ENCODE measurements around the gene LRRC7. TPM values are rescaled to one million over a fixed set of nuclear protein-coding genes. Genes with fewer than 3 reads are reported as not detected.

Gene LRRC7
- total RNA-seq, 3 donors from 2014 or later (not counting 1 experiment from before 2014, with no cell fraction given): not detected

- H3K27ac ChIP-seq (ENCODE audit: low read length): no peak overlapping the region
- intact Hi-C loops (cut with micrococcal nuclease): no loop called here
- H3K27me3 Mint-ChIP-seq (ENCODE audit: low read depth in 2 of 2): peaks cover 22 to 27% of the 10 kb centered on the region in 2 donors
- H3K36me3 Mint-ChIP-seq: peaks cover 9% of the 10 kb centered on the region
- TF ChIP-seq CTCF (IDR thresholded peaks at IDR 0.05): no peak
- no peak for ATAC-seq
- DNase-seq: no peak
- no peak overlapping the region for H3K4me3 ChIP-seq (ENCODE audit: low read length)
- peaks cover 6 to 12% of the 10 kb centered on the region in 2 donors for H3K9me3 Mint-ChIP-seq
- no peak overlapping the region for H3K27ac Mint-ChIP-seq
- no peaks in the 10 kb centered on the region for H3K4me1 Mint-ChIP-seq
- WGBS (ENCODE audit: insufficient coverage): 3% methylated on average over 12 of the region's 12 CpGs
- no peaks in the 10 kb centered on the region for H3K4me1 ChIP-seq (ENCODE audit: control insufficient read depth, insufficient read depth, low read length)
- H3K27me3 ChIP-seq (ENCODE audit: control insufficient read depth, insufficient read depth, low read length): peaks cover 11% of the 10 kb centered on the region
- no peaks in the 10 kb centered on the region for H3K36me3 ChIP-seq (ENCODE audit: control insufficient read depth, insufficient read depth, low read length)
- peaks cover 7% of the 10 kb centered on the region for H3K9me3 ChIP-seq (ENCODE audit: control insufficient read depth, insufficient read depth, low read length)
- no peak overlapping the region for H3K4me3 Mint-ChIP-seq
These were observed 1.4 kb downstream of the LRRC7 start for GRCh38 chr1:69569175-69569541.

- intact Hi-C loops (cut with micrococcal nuclease): no loop called here
These were observed 2.0 kb downstream of the LRRC7 start for GRCh38 chr1:69569576-69570328.

GRCh38 chr1:69570356-69570755 lies 2.6 kb downstream of the LRRC7 start:
- Mint-ChIP-seq H3K27me3 (ENCODE audit: low read depth in 2 of 2) (peaks cover 22 to 27% of the 10 kb centered on the region in 2 donors), H3K27ac (no peak overlapping the region), H3K9me3 (peaks cover 6 to 12% of the 10 kb centered on the region in 2 donors), H3K4me1 (no peaks in the 10 kb centered on the region), H3K36me3 (peaks cover 9% of the 10 kb centered on the region), H3K4me3 (no peak overlapping the region)
- WGBS (ENCODE audit: insufficient coverage): 54% methylated on average over 10 of the region's 10 CpGs
- intact Hi-C loops (cut with micrococcal nuclease): no loop called here
- DNase-seq (no peak), ATAC-seq (no peak)
- TF ChIP-seq CTCF (IDR thresholded peaks at IDR 0.05): no peak
- H3K4me3 ChIP-seq (ENCODE audit: low read length): no peak overlapping the region
- H3K27ac ChIP-seq (ENCODE audit: low read length): no peak overlapping the region
- H3K4me1 ChIP-seq (ENCODE audit: control insufficient read depth, insufficient read depth, low read length): no peaks in the 10 kb centered on the region
- H3K36me3 ChIP-seq (ENCODE audit: control insufficient read depth, insufficient read depth, low read length): no peaks in the 10 kb centered on the region
- H3K27me3 ChIP-seq (ENCODE audit: control insufficient read depth, insufficient read depth, low read length): peaks cover 11% of the 10 kb centered on the region
- H3K9me3 ChIP-seq (ENCODE audit: control insufficient read depth, insufficient read depth, low read length): peaks cover 7% of the 10 kb centered on the region

More at GRCh38 chr1:69569576-69570328, 2.0 kb downstream of the LRRC7 start:
- Mint-ChIP-seq H3K27ac (no peak overlapping the region), H3K36me3 (peaks cover 9% of the 10 kb centered on the region), H3K9me3 (peaks cover 6 to 12% of the 10 kb centered on the region in 2 donors), H3K4me3 (no peak overlapping the region), H3K27me3 (ENCODE audit: low read depth in 2 of 2) (peaks cover 22 to 27% of the 10 kb centered on the region in 2 donors), H3K4me1 (no peaks in the 10 kb centered on the region)
- Histone ChIP-seq H3K27me3 (ENCODE audit: control insufficient read depth, insufficient read depth, low read length) (peaks cover 11% of the 10 kb centered on the region), H3K4me3 (ENCODE audit: low read length) (no peak overlapping the region), H3K27ac (ENCODE audit: low read length) (no peak overlapping the region), H3K4me1 (ENCODE audit: control insufficient read depth, insufficient read depth, low read length) (no peaks in the 10 kb centered on the region), H3K9me3 (ENCODE audit: control insufficient read depth, insufficient read depth, low read length) (peaks cover 7% of the 10 kb centered on the region), H3K36me3 (ENCODE audit: control insufficient read depth, insufficient read depth, low read length) (no peaks in the 10 kb centered on the region)
- DNase-seq: no peak
- no peak for TF ChIP-seq CTCF (IDR thresholded peaks at IDR 0.05)
- WGBS (ENCODE audit: insufficient coverage): 8% methylated on average over 21 of the region's 26 CpGs
- no peak for ATAC-seq

Data from natural killer cell (primary cell).